ENCODE results near the gene ARVCF. TPM values are rescaled to one million over a fixed set of nuclear protein-coding genes. Genes with fewer than 3 reads are reported as not detected.

ARVCF gene
- total and polyA plus RNA-seq, 2 experiments from 2014 or later = 40.3 to 55.5 TPM

GRCh38 chr22:20031732-20032406 is 15.2 kb upstream of the ARVCF start:
- peaks cover 6% of the 10 kb centered on the region for H3K4me1 ChIP-seq (ENCODE audit: low read depth)
- no peak overlapping the region for H3K4me3 ChIP-seq
- H3K9me3 ChIP-seq (ENCODE audit: low read depth) = no peaks in the 10 kb centered on the region
- no peak for TF ChIP-seq CTCF (IDR thresholded peaks at IDR 0.05; ENCODE audit: low read depth, low read length)
- H3K27ac ChIP-seq = no peak overlapping the region
- DNase-seq (ENCODE audit: low read depth in 1 of 2, low spot score in 1 of 2) = no peak
- H3K36me3 ChIP-seq = no peaks in the 10 kb centered on the region
- H3K27me3 ChIP-seq = no peaks in the 10 kb centered on the region

GRCh38 chr22:20029550-20030225 is 13.1 kb upstream of the ARVCF start:
- Histone ChIP-seq H3K4me3 (no peak overlapping the region), H3K27ac (peak overlapping the region; percentile 48), H3K36me3 (no peaks in the 10 kb centered on the region), H3K27me3 (no peaks in the 10 kb centered on the region), H3K4me1 (ENCODE audit: low read depth) (peaks cover 6% of the 10 kb centered on the region), H3K9me3 (ENCODE audit: low read depth) (no peaks in the 10 kb centered on the region)
- TF ChIP-seq CTCF (IDR thresholded peaks at IDR 0.05; ENCODE audit: low read depth, low read length) = no peak
- DNase-seq (ENCODE audit: low read depth in 1 of 2, low spot score in 1 of 2) = no peak

- peak overlapping the region; percentile 48 for H3K27ac ChIP-seq
- no peaks in the 10 kb centered on the region for H3K9me3 ChIP-seq (ENCODE audit: low read depth)
- H3K4me1 ChIP-seq (ENCODE audit: low read depth) = peaks cover 6% of the 10 kb centered on the region
- H3K36me3 ChIP-seq = no peaks in the 10 kb centered on the region
- DNase-seq (ENCODE audit: low read depth in 1 of 2, low spot score in 1 of 2) = no peak
- no peak for TF ChIP-seq CTCF (IDR thresholded peaks at IDR 0.05; ENCODE audit: low read depth, low read length)
- no peaks in the 10 kb centered on the region for H3K27me3 ChIP-seq
- no peak overlapping the region for H3K4me3 ChIP-seq
Observed at GRCh38 chr22:20028855-20029549, 12.4 kb upstream of the ARVCF start.

- Histone ChIP-seq H3K4me3 (no peak overlapping the region), H3K36me3 (no peaks in the 10 kb centered on the region), H3K9me3 (ENCODE audit: low read depth) (no peaks in the 10 kb centered on the region), H3K4me1 (ENCODE audit: low read depth) (peaks cover 6% of the 10 kb centered on the region), H3K27me3 (no peaks in the 10 kb centered on the region), H3K27ac (no peak overlapping the region)
- peak in 1 of 2 donors; percentile 35 for DNase-seq (ENCODE audit: low read depth in 1 of 2, low spot score in 1 of 2)
- TF ChIP-seq CTCF (IDR thresholded peaks at IDR 0.05; ENCODE audit: low read depth, low read length) = peak; percentile 47
Observed at GRCh38 chr22:20027966-20028854, 11.6 kb upstream of the ARVCF start.

GRCh38 chr22:20026996-20027601 is 10.5 kb upstream of the ARVCF start:
- Histone ChIP-seq H3K4me3 (no peak overlapping the region), H3K27ac (no peak overlapping the region), H3K9me3 (ENCODE audit: low read depth) (no peaks in the 10 kb centered on the region), H3K27me3 (no peaks in the 10 kb centered on the region), H3K36me3 (no peaks in the 10 kb centered on the region), H3K4me1 (ENCODE audit: low read depth) (peaks cover 6% of the 10 kb centered on the region)
- no peak for DNase-seq (ENCODE audit: low read depth in 1 of 2, low spot score in 1 of 2)
- TF ChIP-seq CTCF (IDR thresholded peaks at IDR 0.05; ENCODE audit: low read depth, low read length) = no peak
